ENCODE measurements around the gene CHRND.

- TF ChIP-seq EZH2 (IDR thresholded peaks at IDR 0.05; ENCODE audit: borderline replicate concordance, insufficient read depth, low read length, poor library complexity, severe bottlenecking): no peak
- TF ChIP-seq CTCF (IDR thresholded peaks at IDR 0.05; ENCODE audit: poor library complexity, severe bottlenecking): no peak
- no peak for TF ChIP-seq POLR2AphosphoS5 (IDR thresholded peaks at IDR 0.05)
- TF ChIP-seq REST (IDR thresholded peaks at IDR 0.05; ENCODE audit: borderline replicate concordance): no peak
Measured at GRCh38 chr2:232477751-232478510, 48.0 kb upstream of the CHRND start.

All from neural cell (in vitro differentiated cells).